HG03571 (cell line): ENCODE measurements around the gene DENND1A.
"Not testable (repeated sequence)": the region's sequence is repeated elsewhere in the genome, so short reads cannot be mapped to it uniquely, and the experiment has no call there.

Experiments used
- ATAC-seq: cut with Tn5 transposase; IDR thresholded peaks from one replicate; pipeline ENCODE4 v1.9.1; 2021; ENCODE audit not compliant: unreplicated experiment

DENND1A gene

DNA sequence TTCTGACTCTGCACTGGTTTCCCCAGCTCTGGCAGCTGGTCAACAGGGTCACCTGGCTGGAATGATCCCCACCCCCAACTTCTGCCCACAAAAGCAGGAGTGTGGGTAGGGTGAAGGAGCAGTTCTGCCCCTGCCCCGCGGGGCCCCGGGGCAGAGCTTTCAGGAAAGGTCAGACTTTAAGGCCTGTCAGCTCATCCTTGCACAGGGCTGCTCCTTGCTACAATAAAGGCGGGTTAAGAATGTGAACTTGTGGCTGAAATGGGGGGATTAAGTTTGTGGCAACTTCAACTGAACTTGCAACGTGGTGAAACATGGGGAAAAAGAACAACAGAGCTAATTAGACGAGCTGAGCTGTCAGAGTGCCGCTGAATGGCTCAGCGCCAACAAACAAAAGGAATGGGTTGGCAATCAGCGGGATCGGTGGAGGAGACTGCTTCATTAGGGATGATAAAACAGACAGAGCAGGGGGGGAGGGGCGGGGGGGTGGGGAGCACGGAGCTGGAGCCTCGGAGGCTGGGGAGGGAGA lies 523.2 kb downstream of the DENND1A start:
- ATAC-seq = no peak

DNA sequence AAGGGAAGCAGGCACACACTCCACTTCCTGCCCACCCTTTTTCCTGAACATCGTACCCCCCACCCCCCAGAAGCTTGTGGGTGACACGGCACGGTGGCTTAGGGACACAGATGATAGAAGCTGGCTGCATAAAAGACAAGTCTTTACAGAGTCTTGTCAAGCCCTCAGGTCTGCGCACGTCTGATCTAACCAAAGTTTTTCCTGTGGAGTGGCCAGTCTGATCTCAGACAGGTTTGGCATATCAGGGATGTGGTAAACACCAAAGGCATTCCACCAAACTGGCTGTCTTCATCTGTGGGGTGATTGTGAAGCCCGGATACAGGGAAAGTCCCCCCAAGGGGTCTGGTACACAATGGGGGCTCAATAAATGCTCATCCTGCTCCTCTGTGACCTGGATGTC lies 523.9 kb downstream of the DENND1A start:
- no peak for ATAC-seq

DNA sequence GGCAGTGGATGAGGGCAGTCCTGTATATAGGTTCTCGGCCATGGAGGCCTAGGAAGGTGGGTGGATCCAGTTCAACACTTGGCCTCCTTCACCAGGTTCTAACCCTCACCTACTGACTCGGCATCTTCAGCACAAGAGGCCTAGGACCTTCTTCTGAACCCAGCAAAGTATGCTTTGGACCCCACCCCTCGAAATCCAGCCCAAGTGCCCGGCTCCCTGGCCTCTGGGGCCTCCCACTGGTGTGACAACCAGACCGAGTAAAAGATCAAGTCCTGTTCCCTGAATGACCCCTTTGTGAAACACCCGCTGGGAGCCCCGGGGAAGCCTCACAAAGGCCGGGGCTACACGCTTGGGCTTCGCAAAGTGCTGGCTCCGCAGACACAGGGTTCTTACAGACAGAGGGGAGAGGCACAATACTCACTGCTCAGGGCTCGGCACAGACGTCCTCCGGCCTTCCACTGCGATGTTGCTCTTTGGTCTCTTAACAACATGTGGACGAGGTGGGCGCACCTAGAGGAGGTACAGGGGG lies 526.9 kb downstream of the DENND1A start:
- ATAC-seq = no peak

DNA sequence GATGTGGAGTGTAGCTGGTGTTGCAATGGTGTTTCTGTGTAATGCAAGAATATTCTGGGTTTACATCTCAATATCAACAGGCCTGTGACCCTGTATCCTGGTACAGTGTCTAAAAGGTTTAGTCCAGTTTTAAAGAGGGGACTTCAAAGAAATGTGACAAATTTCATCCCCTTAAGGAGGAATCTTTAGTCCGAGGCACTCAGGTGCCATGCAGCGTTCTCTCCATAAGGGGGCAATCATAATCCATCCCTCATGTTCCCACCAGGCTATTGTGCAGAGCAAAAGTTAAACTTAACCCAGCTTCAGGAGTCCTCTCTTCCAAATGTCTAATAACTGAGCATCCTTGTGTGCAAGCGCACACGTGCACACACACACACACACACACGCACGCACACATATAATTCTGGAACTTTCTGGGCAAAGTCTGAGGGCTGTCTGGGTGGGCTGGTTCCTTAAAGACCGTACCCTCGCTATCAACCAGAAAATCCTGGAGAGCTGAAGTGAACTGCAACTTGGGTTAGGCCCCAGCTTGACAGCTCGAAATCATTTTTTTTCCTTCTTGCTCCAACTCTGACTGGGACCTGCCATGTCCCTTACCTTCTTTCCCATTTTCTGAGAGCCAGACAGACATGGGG lies 527.9 kb downstream of the DENND1A start:
- no peak for ATAC-seq

DNA sequence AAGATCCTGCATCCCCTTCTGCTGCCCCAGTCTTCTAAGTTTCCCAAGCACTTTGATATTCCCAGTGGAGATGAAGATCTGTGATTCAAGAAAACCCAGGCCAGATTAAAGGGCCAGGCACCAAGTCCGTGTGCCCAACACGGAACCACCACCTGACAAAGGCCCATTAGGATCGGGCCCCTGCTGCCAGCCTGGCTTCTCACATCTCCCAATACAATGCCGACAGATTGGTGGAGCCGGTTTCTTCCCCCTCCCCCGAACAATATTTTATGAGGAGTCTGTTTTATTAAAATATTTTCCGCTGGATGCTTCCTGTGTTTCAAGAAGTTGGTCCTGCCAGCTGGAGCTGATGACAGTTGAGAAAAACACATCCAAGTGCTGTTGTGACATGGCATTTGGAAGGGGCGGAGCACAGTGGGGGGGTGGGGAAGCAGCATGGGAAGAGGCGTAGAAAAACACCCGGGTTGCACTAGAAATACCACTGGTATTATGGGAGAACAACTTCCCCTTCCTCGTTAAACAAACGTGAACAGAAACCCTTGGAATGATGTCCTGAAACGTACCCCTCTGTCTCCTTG lies 528.9 kb downstream of the DENND1A start:
- no peak for ATAC-seq

DNA sequence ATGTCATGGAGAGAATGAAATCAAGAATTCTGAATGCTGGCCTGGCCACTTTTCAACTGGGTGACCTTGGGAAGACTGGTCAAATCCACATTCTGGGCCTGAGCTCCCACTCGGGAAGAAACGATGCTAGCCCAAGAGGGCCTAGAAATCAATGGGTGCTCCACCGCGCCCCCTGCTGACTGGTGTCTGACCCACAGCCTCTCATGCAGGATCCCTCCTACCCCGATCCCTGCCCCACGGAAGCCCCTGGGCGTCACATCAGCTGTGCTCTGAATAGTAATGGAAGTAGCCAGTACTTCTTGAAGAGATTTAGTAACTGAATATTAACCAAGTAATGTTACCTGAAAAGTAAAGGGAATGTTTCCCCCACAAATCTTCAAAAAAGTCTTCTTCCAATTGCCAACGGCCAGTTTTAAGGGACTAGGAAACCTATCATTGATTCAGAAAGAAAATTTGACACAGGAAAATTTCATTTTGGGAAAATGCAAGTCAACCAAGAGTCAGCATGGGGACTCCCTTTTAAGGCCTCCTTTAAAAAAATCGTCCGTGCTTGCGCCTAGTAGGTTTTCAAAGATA lies 530.0 kb downstream of the DENND1A start:
- ATAC-seq = no peak

DNA sequence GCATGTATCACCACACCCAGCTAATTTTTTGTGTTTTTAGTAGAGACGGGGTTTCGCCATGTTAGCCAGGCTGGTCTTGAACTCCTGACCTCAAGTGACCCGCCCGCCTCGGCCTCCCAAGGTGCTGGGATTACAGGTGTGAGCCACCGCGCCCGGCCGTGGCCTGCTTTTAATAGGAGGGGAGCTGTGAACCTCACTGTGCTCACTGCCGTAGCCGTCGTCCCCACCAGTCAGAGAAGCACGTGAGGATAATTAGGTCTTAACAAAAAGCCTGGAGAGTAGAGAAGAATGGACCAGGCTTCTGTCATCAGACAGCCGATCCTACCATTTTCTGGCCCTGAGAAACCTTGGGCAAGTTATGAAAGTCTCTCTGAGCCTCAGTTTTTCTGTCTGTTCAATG lies 531.0 kb downstream of the DENND1A start:
- not testable (repeated sequence) for ATAC-seq

DNA sequence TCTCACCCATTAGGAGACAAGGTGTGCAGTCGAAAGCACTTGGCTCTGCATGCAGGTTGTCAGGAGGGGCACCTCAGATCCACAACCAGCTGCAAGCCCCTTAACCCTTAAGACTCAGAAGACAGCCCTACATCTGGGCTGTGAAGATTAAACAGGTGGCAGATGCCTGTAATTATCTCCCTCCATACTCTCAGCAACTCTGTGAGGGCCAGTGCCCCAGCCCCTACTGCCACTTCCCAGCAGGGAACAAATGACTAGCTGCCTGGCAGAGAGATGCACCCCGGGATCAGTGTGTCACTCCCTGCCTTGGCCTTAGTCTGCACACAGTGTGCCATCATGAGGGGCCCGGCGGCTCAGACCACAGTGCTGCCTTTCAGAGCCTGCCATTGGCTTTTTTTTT lies 532.0 kb downstream of the DENND1A start:
- ATAC-seq = no peak

DNA sequence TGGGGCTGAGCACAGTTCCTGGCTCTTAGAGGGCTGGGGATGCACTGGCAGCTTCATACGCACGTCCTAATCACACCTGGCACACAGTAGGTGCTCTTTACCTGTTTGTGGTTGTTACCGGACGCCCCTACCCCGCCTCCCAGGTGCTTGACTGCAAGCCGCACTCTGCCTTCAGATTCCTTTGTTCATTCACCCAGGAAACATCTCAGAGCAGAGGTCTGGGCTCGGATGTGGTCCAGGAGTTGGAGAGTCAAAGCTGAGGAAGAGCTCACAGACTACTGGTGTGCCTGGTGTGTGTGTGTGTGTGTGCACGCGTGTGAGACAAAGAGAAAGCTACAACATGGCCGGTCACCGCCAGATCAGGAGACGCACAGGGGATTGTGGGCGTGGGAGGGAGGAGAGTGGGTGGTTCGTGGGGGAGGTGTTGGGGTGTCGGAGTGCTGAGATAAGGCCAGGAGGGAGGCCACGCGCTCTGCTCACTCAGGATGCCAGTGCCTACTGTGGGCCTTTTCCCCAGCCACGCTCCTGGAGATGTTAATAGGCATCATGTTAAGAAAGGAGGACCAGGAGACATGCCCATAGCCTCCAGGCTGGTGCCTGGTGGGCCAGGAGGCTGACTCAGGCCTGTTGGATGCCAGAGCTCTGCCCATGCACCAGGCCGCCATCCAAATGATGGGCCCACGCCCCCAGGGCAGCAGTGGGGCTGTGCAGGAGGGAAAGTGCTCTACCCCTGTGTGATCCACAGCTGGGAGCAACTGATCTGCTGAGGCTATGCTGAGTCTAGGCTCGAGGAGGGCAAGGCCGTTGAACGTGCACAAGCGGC lies 534.0 kb downstream of the DENND1A start:
- no peak for ATAC-seq

DNA sequence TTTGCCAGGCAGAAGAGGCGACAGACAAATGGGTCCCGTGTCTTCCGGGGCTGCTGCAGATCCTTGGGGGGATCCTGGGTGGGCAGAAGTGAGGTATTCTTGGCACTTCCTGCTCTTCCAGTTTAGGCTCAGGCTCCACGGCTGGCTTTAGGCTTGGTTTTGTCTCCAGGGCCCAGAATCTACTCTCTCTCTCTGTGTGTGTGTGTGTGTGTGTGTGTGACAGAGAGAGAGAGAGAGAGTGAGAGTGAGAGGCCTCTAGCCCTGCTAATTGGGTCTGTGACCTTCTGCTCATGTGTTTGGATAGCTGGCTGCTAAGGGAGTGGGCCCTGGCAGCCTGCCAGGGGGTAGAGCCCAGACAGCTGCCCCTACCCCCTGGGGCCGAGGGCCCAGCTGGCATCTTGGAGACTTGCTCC lies 534.6 kb downstream of the DENND1A start:
- ATAC-seq = no peak

DNA sequence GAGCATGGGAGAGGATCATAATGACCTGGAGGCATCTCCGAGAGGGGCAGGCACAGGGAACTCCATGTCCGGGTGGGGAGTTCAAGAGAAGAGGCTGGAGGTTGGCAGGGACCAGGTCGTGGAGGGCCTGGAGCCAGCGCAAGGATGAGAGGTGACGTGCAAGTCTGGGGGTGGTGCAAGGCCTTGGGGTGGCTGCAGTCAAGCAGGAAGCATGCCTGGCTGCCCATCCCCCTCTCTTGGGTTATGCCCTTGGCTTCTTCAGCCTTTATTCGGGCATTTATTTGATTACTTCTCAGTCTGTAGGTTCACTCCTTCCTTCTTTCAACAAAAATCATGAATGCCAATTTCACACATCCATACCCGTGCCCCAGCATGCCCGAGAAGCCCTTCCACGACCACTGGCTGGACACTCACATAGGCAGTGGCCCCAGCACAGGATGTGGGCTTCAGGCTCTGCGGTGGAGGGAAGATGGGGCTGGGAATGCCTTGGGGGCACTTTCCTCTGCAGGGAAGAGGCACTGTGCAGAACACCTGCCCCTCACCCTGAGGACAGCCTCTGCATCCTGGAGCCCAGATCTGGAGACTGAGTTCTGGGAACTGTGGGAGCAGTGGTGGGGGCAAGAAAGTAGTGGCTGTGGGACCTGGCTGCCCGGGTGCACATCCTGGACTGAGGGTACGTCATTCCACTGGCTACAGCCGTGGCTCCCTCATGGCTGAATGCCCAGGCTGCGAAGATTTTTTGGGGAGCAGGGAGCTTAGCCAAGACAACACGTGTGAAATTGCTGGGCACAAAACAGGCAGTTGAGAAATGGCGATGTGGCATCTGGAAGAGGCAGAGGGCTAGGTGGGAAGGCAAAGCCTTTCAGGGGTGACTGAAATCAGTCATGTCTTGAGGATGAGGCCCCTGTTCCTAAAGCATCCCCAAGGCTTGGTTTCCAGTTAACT lies 535.4 kb downstream of the DENND1A start:
- no peak for ATAC-seq

DNA sequence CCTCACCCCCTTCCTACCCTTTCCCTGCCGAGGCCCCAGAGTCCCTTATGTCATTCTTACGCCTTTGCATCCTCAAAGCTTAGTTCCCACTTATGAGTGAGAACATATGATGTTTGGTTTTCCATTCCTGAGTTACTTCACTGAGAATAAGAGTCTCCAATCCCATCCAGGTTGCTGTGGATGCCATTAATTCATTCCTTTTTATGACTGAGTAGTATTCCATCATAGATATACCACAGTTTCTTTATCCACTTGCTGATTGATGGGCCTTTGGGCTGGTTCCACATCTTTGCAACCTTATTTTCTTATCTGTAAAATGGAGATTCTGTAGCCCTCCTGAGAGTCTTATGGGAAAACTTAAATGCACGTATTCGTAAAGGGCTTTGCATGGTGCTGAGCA lies 537.1 kb downstream of the DENND1A start:
- no peak for ATAC-seq

DNA sequence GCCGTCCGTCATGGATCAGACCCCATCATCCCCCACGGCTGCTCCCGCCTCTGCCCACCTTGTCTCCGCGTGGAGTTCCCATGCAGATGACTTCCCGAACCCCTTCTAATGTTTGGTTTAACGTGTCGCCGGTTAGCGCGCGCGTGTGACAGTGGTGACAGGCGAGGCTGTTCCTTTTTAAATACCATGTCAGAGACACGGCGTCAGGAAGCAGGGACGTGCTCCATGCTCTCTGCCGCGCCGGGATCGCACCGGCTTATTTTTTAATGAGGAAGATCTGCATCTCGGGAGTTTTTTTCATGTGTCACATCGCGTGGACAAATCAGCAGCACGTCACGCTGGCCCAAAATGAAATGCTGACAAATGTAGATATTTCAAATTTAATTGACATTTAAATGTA lies 538.0 kb downstream of the DENND1A start:
- no peak for ATAC-seq

DNA sequence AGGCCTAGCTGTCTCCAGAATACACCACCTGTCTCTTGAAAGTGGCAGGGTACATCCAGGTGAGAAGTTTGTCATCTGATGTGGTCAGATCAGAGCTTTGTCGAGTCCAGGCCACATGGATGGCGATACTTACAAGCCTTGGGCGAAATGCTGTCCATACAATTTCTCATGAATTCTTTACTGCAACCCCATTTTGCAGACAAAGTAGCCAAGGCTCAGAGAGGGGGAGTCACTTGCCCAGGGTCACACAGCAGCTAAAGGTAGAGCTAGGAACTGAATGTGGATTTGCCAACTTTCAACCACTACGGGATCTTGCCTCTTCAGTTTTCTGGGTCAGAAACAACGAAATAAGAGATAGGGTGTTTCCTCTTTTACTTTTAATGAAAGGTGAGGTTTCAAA lies 538.7 kb downstream of the DENND1A start:
- no peak for ATAC-seq

DNA sequence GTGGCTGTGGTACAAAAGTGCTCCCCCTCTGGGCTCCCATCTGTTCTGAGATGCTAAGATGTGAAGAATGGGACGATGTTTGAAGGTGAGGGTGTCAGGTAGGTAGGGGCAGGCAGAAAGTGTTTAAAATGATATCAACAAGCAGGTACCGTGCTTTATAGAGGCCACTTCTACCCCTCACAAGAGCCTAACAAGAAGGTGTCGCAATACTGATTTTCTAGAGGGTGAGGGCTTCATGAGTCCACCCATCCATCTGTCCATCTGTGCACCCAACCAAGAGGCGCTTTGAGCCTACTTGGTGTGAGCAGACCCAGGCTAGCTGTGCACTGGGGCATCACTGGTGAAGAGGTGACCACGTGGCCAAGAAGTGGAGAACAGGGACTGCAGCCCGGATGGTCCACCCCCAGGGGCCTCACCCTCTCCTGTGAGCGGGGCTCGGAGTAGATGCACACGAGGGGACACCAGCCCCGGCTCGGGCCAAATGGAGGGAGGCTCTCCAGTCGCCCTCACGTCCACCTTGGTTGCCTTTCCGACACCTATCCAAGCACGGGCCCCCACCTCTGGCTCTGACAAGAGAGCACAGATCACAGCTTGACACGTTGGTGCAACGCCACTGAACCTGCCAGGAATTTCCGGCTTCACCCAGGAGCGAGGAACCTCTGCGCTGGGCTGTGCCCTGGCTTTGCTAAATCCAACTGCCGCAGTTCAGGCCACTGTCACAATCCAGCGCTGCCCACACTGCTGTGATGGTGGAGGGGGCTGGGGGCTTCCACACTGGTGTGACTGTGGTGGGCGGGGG lies 539.4 kb downstream of the DENND1A start:
- ATAC-seq = no peak

DNA sequence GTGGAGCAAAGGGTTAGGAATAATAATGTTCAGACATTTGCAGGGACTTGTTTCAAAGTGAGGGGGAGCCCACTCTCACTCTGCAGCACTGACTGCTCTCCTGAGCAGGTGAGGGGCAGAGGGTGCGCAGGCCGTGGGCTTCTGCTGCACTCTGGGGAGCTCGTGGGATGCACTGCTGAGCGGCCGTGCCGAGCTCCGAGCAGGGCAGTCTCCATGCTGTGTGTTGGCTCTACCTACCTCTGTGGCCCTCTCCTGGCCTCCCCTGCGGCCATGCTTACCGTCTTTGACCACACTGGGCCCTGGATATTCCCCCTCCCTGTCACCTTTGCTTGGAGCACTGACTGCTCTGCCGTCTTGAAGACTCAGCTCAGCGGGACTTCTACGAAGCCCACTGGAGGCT lies 540.2 kb downstream of the DENND1A start:
- ATAC-seq = no peak

DNA sequence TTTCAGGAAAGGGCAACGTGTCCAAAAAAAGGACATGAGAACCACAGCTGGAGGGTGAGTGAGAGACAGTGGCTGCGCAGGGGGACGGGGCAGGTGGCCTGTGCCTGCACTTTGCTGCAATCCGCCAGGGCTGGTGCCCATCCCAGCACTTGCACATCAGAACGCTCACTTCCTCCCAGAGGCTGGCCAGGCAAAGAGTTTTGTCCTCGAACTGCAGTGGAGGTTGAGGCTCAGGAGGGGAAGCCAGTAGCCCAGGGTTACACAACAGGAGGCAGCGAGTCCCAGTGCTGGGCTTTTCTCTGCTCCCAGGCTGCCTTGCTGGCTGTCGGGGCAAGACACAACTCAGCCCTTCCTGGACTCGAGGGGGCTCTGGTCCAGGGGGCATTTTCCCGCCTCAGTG lies 540.9 kb downstream of the DENND1A start:
- ATAC-seq = no peak

DNA sequence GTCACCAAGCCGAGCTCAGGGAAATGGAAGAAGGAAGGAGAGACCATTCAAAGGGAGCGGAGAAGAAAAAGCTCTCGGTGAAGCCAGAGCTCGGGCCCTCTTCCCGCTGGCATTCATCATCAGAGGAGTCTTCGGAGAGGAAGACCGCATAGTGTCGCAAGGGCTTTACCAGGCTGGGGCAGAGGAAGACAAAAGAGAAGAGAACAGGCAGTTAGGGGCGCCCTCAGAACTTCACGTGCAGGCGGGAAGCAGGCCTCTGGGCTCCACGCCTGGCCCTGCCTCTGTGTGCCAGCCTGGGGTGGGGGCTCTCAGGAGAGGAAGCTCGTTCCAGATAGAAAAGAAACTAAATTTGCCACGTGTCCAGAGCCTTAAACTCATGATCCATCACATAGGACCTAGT lies 542.2 kb downstream of the DENND1A start:
- no peak for ATAC-seq

DNA sequence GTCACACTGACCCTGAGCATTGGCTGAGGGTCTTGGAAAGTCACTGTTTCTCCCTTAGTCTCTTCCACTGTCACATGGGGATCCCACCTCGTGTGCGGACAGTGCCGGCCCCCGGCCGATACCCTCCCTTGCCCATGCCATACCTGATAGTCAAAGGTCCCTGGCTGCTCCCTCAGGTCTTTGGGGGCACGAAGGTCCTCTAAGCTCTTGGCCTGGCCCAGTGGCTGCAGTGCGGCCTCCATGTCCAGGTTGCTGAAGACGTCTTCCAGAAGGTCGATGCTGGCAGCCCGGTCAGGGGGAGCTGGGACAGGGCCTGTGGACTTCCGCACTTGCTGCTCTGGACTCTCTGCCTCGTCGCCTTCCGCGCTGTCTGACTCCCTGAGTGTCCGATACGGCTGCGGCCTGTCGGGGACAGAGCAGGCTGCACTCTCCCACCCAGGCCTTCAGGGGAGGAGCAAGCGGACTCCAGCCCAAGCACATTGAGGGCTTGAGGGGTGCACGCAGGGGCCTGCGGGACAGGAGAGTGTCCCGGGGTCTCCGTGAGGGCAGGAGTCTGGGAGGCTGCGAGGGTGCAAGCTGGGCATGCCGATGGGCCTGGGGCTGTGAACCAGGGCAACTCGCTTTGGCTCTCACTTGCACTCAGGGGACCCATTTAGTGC lies 546.3 kb downstream of the DENND1A start:
- ATAC-seq = no peak
